DOHH2 (cell line): ENCODE data around the gene HIPK4.

Experiments used
- H3F3A ChIP-seq: fragments of 200-600 bp; sonication (generic), shearing (Covaris generic); 2 replicates; pipeline ENCODE4 v1.6.0; 2016; ENCODE audit warnings: antibody characterized with exemption, mild to moderate bottlenecking; ENCODE audit not compliant: control insufficient read depth, insufficient read depth
- H3K27ac ChIP-seq: fragments of 200-600 bp; sonication (generic); 2 replicates; pipeline ENCODE4 v1.5.1; 2014; ENCODE audit warnings: low read depth, mild to moderate bottlenecking, low read length, moderate library complexity
- H3K27me3 ChIP-seq: fragments of 200-600 bp; sonication (generic); 2 replicates; pipeline ENCODE4 v1.6.1; 2014; ENCODE audit warnings: mild to moderate bottlenecking, low read length, mixed read lengths; ENCODE audit not compliant: control insufficient read depth
- H3K36me3 ChIP-seq: fragments of 200-600 bp; sonication (generic); 2 replicates; pipeline ENCODE4 v1.6.1; 2014; ENCODE audit warnings: mild to moderate bottlenecking, low read length, moderate library complexity, mixed read lengths; ENCODE audit not compliant: control insufficient read depth
- H3K4me1 ChIP-seq: fragments of 200-600 bp; sonication (generic); 2 replicates; pipeline ENCODE4 v1.6.1; 2014; ENCODE audit warnings: mild to moderate bottlenecking, low read length, mixed read lengths; ENCODE audit not compliant: control insufficient read depth
- H3K4me2 ChIP-seq: fragments of 200-600 bp; sonication (generic); 2 replicates; pipeline ENCODE4 v1.6.0; 2014; ENCODE audit warnings: mild to moderate bottlenecking, low read length, moderate library complexity
- H3K4me3 ChIP-seq: fragments of 200-600 bp; sonication (generic); 2 replicates; pipeline ENCODE4 v1.5.1; 2014; ENCODE audit warnings: mild to moderate bottlenecking, low read length, mixed read lengths
- H3K79me2 ChIP-seq: fragments of 200-600 bp; sonication (generic); 2 replicates; pipeline ENCODE4 v1.6.1; 2014; ENCODE audit warnings: mild to moderate bottlenecking, low read length, mixed read lengths; ENCODE audit not compliant: control insufficient read depth
- H3K9me2 ChIP-seq: fragments of 200-600 bp; sonication (generic); replicated peaks from 2 replicates; pipeline ENCODE4 v1.6.1; 2014; ENCODE audit warnings: mild to moderate bottlenecking, low read length, mixed read lengths; ENCODE audit not compliant: control insufficient read depth
- H3K9me3 ChIP-seq: fragments of 200-600 bp; sonication (generic); 2 replicates; pipeline ENCODE4 v1.6.1; 2014; ENCODE audit warnings: antibody characterized with exemption, low read length, mixed read lengths; ENCODE audit not compliant: control insufficient read depth, insufficient read depth
- H4K20me1 ChIP-seq: fragments of 200-600 bp; sonication (generic); 2 replicates; pipeline ENCODE4 v1.6.0; 2014; ENCODE audit warnings: low read depth, mild to moderate bottlenecking, antibody characterized with exemption, low read length, moderate library complexity; ENCODE audit not compliant: control insufficient read depth, insufficient read depth
- EZH2phosphoT487 ChIP-seq: fragments of 200-600 bp; sonication (generic); IDR thresholded peaks from 2 replicates; pipeline ENCODE4 v1.6.1; 2017; ENCODE audit warnings: borderline replicate concordance, mild to moderate bottlenecking, antibody characterized with exemption, low read length, moderate library complexity, mixed read lengths
- TF ChIP-seq, protein P1 (sequence below): fragments of 200-600 bp; sonication (generic); IDR thresholded peaks from one replicate; pipeline ENCODE4 v1.5.1; 2014; ENCODE audit warnings: antibody characterized with exemption, mild to moderate bottlenecking, low read depth, low read length; ENCODE audit not compliant: poor library complexity, severe bottlenecking

HIPK4 gene

DNA sequence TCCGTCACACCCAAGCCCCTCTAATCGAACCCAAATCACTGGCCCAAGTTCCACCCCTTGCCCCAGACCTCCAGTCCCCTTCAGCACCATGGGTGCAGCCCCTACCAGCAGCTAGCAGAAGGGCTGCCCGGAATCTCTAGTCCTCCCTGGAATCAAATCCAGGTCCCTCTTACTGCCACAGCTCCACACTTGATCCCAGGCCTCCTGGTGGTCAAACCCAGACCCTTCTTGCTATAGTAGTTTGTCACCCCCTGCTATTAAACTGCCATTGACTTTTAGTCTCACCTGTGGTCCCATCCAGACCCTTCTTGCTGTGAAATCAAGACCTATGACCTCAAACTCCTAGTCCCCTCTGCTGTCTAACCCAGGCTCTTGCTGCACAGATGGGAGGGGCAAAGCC lies 8.7 kb downstream of the HIPK4 start:
- no peaks in the 10 kb centered on the region for H3K9me3 ChIP-seq
- H3K79me2 ChIP-seq, result no peaks in the 10 kb centered on the region
- H3K4me2 ChIP-seq, result no peak overlapping the region
- H3K27ac ChIP-seq, result no peak overlapping the region
- no peak for TF ChIP-seq EZH2phosphoT487
- TF ChIP-seq, protein P1, sequence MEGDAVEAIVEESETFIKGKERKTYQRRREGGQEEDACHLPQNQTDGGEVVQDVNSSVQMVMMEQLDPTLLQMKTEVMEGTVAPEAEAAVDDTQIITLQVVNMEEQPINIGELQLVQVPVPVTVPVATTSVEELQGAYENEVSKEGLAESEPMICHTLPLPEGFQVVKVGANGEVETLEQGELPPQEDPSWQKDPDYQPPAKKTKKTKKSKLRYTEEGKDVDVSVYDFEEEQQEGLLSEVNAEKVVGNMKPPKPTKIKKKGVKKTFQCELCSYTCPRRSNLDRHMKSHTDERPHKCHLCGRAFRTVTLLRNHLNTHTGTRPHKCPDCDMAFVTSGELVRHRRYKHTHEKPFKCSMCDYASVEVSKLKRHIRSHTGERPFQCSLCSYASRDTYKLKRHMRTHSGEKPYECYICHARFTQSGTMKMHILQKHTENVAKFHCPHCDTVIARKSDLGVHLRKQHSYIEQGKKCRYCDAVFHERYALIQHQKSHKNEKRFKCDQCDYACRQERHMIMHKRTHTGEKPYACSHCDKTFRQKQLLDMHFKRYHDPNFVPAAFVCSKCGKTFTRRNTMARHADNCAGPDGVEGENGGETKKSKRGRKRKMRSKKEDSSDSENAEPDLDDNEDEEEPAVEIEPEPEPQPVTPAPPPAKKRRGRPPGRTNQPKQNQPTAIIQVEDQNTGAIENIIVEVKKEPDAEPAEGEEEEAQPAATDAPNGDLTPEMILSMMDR, result no peak
- no peaks in the 10 kb centered on the region for H3K4me1 ChIP-seq
- H3K9me2 ChIP-seq, result no peaks in the 10 kb centered on the region
- H3F3A ChIP-seq, result no peaks in the 10 kb centered on the region
- no peaks in the 10 kb centered on the region for H3K36me3 ChIP-seq
- no peaks in the 10 kb centered on the region for H3K27me3 ChIP-seq
- no peaks in the 10 kb centered on the region for H4K20me1 ChIP-seq
- no peak overlapping the region for H3K4me3 ChIP-seq

DNA sequence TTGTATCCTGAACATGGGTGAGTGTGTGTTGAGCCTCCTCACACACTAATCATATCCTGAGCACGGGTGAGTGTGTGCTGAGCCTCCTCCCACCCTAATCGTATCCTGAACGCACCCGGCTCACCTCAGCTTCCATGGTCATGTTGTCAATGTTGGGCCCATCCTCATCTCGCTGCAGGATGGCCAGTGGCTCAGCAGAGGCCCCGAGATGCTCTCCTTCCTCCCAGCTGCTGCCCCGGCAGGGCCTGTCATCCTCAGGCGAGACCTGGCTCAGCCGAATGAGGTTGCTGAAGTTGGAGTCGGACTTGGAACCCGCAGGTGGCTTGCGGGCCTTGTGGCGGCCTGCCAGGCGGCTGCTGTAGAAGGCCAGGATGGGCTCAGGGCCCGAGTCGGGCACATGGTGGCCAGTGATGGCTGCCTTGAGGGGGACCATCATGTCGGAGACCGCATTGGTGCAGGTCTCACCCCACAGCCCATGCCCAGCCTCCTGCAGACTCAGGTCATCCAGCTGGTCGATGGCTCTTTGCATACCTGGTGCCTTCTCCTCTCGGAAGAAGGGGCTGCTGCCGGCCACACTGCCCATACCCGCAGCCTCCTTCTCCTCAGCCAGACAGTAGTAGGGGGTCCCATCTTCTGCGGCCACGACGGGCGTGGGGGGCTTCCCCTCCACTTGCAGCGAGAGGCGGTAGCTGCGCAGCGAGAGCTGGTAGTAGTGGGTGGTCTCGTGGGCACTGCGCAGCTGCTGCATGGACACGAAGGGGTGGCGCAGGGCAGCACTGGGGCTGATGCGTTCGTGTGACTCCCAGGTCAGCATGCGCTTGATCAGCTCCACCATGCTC lies 9.6 kb downstream of the HIPK4 start:
- Histone ChIP-seq H3K9me3 (no peaks in the 10 kb centered on the region), H4K20me1 (no peaks in the 10 kb centered on the region), H3K27ac (no peak overlapping the region), H3K79me2 (no peaks in the 10 kb centered on the region), H3K9me2 (no peaks in the 10 kb centered on the region), H3K4me1 (no peaks in the 10 kb centered on the region), H3K4me2 (no peak overlapping the region), H3F3A (no peaks in the 10 kb centered on the region), H3K4me3 (no peak overlapping the region), H3K36me3 (no peaks in the 10 kb centered on the region), H3K27me3 (no peaks in the 10 kb centered on the region)
- TF ChIP-seq, protein P1, result no peak
- no peak for TF ChIP-seq EZH2phosphoT487

DNA sequence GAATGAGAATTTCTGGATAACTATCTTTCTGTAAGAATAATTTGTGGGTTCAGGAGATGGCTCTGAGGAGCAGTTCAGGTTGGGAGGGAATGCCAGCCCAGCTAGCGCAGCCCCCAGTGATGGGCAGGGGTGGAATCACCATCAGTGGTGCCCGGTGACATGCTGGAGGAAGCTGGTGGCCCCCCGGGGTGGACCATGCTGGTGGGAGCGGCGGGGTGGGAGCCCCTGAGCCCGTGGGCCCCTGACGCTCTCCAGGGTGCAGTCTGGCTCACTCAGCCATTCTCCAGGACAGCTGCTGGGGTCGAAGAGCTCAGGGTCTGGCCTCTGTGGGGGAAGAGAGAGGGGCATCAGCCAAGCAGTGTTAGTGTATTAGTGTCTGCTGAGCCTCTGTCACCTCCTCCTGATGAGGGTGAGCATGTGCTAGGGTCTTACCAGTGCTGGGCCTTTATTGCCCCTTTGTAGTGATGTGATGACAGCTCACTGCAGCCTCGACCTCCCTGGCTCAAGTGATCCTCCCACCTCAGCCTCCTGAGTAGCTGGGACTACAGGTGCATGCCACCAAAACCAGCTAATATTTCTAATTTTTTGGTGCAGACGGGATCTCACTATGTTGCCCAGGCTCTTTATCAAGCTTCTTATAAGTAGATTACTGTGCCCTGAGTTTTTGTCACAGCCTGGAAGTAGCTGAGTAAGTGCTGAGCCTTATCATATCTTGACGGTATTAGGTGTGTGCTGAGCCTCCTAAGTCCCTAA lies 10.4 kb downstream of the HIPK4 start:
- H3K4me2 ChIP-seq, result no peak overlapping the region
- H3K9me2 ChIP-seq, result no peaks in the 10 kb centered on the region
- no peaks in the 10 kb centered on the region for H3K36me3 ChIP-seq
- no peaks in the 10 kb centered on the region for H3K79me2 ChIP-seq
- no peaks in the 10 kb centered on the region for H4K20me1 ChIP-seq
- H3K4me1 ChIP-seq, result no peaks in the 10 kb centered on the region
- H3K27ac ChIP-seq, result no peak overlapping the region
- H3K4me3 ChIP-seq, result no peak overlapping the region
- H3K27me3 ChIP-seq, result no peaks in the 10 kb centered on the region
- H3K9me3 ChIP-seq, result no peaks in the 10 kb centered on the region
- TF ChIP-seq, protein P1, result no peak
- TF ChIP-seq EZH2phosphoT487, result no peak
- H3F3A ChIP-seq, result no peaks in the 10 kb centered on the region
